Suppressor macrophage (primary cell): ENCODE data around the gene LHX6.

Experiments used
- DNase-seq, 4 experiments: peaks; one replicate each; pipeline ENCODE4 v3.0.0-alpha.2; 2020 to 2022

The LHX6 gene

GRCh38 chr9:122215663-122216062 lies 13.1 kb downstream of the LHX6 start:
- no peak for DNase-seq

GRCh38 chr9:122214507-122214906 lies 14.2 kb downstream of the LHX6 start:
- DNase-seq = no peak

- peak in 2 of 4 experiments; percentile 31 to 33 for DNase-seq
Observed at GRCh38 chr9:122213589-122214413, 15.0 kb downstream of the LHX6 start.

- no peak for DNase-seq
Observed at GRCh38 chr9:122213102-122213588, 15.6 kb downstream of the LHX6 start.

GRCh38 chr9:122212473-122213004 lies 16.2 kb downstream of the LHX6 start:
- no peak for DNase-seq

GRCh38 chr9:122209451-122209850 lies 19.3 kb downstream of the LHX6 start:
- no peak for DNase-seq

- no peak for DNase-seq
Observed at GRCh38 chr9:122207096-122207495, 21.7 kb downstream of the LHX6 start.

GRCh38 chr9:122206118-122207046 lies 22.4 kb downstream of the LHX6 start:
- DNase-seq = no peak

- DNase-seq = no peak
Observed at GRCh38 chr9:122205176-122205575, 23.6 kb downstream of the LHX6 start.

- no peak for DNase-seq
Observed at GRCh38 chr9:122204491-122204890, 24.3 kb downstream of the LHX6 start.

GRCh38 chr9:122204055-122204454 lies 24.7 kb downstream of the LHX6 start:
- no peak for DNase-seq

GRCh38 chr9:122202111-122202510 lies 26.6 kb downstream of the LHX6 start:
- DNase-seq = no peak

GRCh38 chr9:122201641-122202040 lies 27.1 kb downstream of the LHX6 start:
- DNase-seq = no peak

- no peak for DNase-seq
Observed at GRCh38 chr9:122200960-122201595, 27.7 kb downstream of the LHX6 start.

GRCh38 chr9:122197882-122198281 lies 30.9 kb downstream of the LHX6 start:
- no peak for DNase-seq

- DNase-seq = no peak
Observed at GRCh38 chr9:122197426-122197825, 31.3 kb downstream of the LHX6 start.

GRCh38 chr9:122195875-122196274 lies 32.9 kb downstream of the LHX6 start:
- no peak for DNase-seq

- no peak for DNase-seq
Observed at GRCh38 chr9:122193651-122194050, 35.1 kb downstream of the LHX6 start.

- no peak for DNase-seq
Observed at GRCh38 chr9:122192914-122193525, 35.7 kb downstream of the LHX6 start.

- DNase-seq = no peak
Observed at GRCh38 chr9:122192261-122192875, 36.4 kb downstream of the LHX6 start.

- no peak for DNase-seq
Observed at GRCh38 chr9:122191584-122191983, 37.2 kb downstream of the LHX6 start.
